GM06990 (cell line): ENCODE results near the gene BLNK.

ENCODE experiments used
- DNase-seq: peaks from one replicate; pipeline ENCODE4 v3.0.0-alpha.2; 2011; ENCODE audit not compliant: insufficient read length; ENCODE audit errors: extremely low read depth
- H3K27me3 ChIP-seq: replicated peaks from 2 replicates; pipeline ENCODE4 v1.6.0; 2011; ENCODE audit warnings: low read length; ENCODE audit not compliant: control insufficient read depth, insufficient read depth
- H3K36me3 ChIP-seq: 2 replicates; pipeline ENCODE4 v1.5.1; 2011; ENCODE audit warnings: low read length; ENCODE audit not compliant: control insufficient read depth, insufficient read depth
- H3K4me3 ChIP-seq: replicated peaks from 2 replicates; pipeline ENCODE4 v1.5.1; 2011; ENCODE audit warnings: low read depth, mild to moderate bottlenecking, control low read depth, low read length
- CTCF ChIP-seq: IDR thresholded peaks from 2 replicates; pipeline ENCODE4 v1.5.1; 2011; ENCODE audit warnings: low read length, control low read depth, mild to moderate bottlenecking, inconsistent platforms; ENCODE audit not compliant: insufficient read depth, poor library complexity, severe bottlenecking

BLNK gene

DNA sequence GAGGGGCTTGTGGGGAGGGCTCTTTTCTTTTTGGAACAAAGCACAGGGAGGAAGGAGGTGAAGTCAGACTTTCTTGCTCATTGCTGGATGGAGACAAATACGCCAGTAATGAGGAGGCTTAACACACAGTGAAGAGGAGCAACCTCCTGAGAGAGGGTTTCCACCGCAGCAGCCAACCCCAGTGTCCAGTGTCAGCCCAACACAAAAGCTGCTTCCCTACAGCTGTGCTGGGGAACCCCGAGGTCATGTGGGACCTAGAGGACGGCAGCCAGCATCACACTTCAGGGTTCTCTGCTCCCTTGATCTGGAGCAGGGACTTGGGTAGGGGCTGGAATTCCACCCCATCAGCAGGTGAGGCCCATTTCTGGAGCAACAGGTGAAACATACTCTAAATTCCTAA, 7.7 kb downstream of the BLNK start:
- Histone ChIP-seq H3K36me3 (peaks cover 26% of the 10 kb centered on the region), H3K27me3 (no peaks in the 10 kb centered on the region)

GRCh38 chr10:96263176-96263575, 8.2 kb downstream of the BLNK start:
- Histone ChIP-seq H3K36me3 (peaks cover 29% of the 10 kb centered on the region), H3K4me3 (no peak overlapping the region)
- TF ChIP-seq CTCF, result no peak

More for the DNA sequence above, 7.7 kb downstream of the BLNK start:
- DNase-seq, result no peak
- no peak for TF ChIP-seq CTCF
- H3K4me3 ChIP-seq, result no peak overlapping the region

GRCh38 chr10:96261930-96262329, 9.4 kb downstream of the BLNK start:
- no peak for TF ChIP-seq CTCF
- Histone ChIP-seq H3K4me3 (no peak overlapping the region), H3K36me3 (peaks cover 33% of the 10 kb centered on the region), H3K27me3 (no peaks in the 10 kb centered on the region)
- no peak for DNase-seq

More at GRCh38 chr10:96263176-96263575, 8.2 kb downstream of the BLNK start:
- no peak for DNase-seq
- H3K27me3 ChIP-seq, result no peaks in the 10 kb centered on the region

- no peak for DNase-seq
- no peak for TF ChIP-seq CTCF
- peaks cover 26% of the 10 kb centered on the region for H3K36me3 ChIP-seq
These were observed 10.2 kb downstream of the BLNK start for GRCh38 chr10:96261132-96261531.

GRCh38 chr10:96260014-96260413, 11.4 kb downstream of the BLNK start:
- no peak for TF ChIP-seq CTCF
- Histone ChIP-seq H3K36me3 (peaks cover 23% of the 10 kb centered on the region), H3K27me3 (no peaks in the 10 kb centered on the region), H3K4me3 (no peak overlapping the region)
- no peak for DNase-seq

More at GRCh38 chr10:96261132-96261531, 10.2 kb downstream of the BLNK start:
- Histone ChIP-seq H3K4me3 (no peak overlapping the region), H3K27me3 (no peaks in the 10 kb centered on the region)

GRCh38 chr10:96259150-96259549, 12.2 kb downstream of the BLNK start:
- TF ChIP-seq CTCF, result no peak
- H3K4me3 ChIP-seq, result no peak overlapping the region
- peaks cover 25% of the 10 kb centered on the region for H3K36me3 ChIP-seq
- no peaks in the 10 kb centered on the region for H3K27me3 ChIP-seq
- no peak for DNase-seq
